DMS153 (cell line): ENCODE measurements around the gene HIPK2.

Source experiments
- DNase-seq: peaks from one replicate; lab custom pipeline; 2025; lab: John Stamatoyannopoulos, UW

The HIPK2 gene

GRCh38 chr7:139589474-139589873 lies 188.3 kb downstream of the HIPK2 start:
- DNase-seq, result no peak

- DNase-seq, result no peak
Measured at GRCh38 chr7:139588632-139589031, 189.2 kb downstream of the HIPK2 start.

GRCh38 chr7:139587535-139587934 lies 190.3 kb downstream of the HIPK2 start:
- no peak for DNase-seq

- no peak for DNase-seq
Measured at GRCh38 chr7:139586286-139586685, 191.5 kb downstream of the HIPK2 start.

- DNase-seq, result no peak
Measured at GRCh38 chr7:139585042-139585441, 192.8 kb downstream of the HIPK2 start.

- DNase-seq, result no peak
Measured at GRCh38 chr7:139583826-139584553, 193.8 kb downstream of the HIPK2 start.

GRCh38 chr7:139582671-139583155 lies 195.1 kb downstream of the HIPK2 start:
- no peak for DNase-seq

GRCh38 chr7:139582130-139582650 lies 195.6 kb downstream of the HIPK2 start:
- DNase-seq, result no peak

- DNase-seq, result no peak
Measured at GRCh38 chr7:139580435-139580834, 197.4 kb downstream of the HIPK2 start.

GRCh38 chr7:139576179-139576973 lies 201.4 kb downstream of the HIPK2 start:
- DNase-seq, result no peak

- DNase-seq, result no peak
Measured at GRCh38 chr7:139575338-139575680, 202.5 kb downstream of the HIPK2 start.

- no peak for DNase-seq
Measured at GRCh38 chr7:139574618-139575337, 203.0 kb downstream of the HIPK2 start.

GRCh38 chr7:139573871-139574270 lies 203.9 kb downstream of the HIPK2 start:
- DNase-seq, result no peak

- no peak for DNase-seq
Measured at GRCh38 chr7:139572704-139573385, 205.0 kb downstream of the HIPK2 start.

- DNase-seq, result no peak
Measured at GRCh38 chr7:139572071-139572470, 205.7 kb downstream of the HIPK2 start.

GRCh38 chr7:139571651-139572050 lies 206.1 kb downstream of the HIPK2 start:
- no peak for DNase-seq

GRCh38 chr7:139571190-139571589 lies 206.6 kb downstream of the HIPK2 start:
- DNase-seq, result no peak

GRCh38 chr7:139570626-139571025 lies 207.2 kb downstream of the HIPK2 start:
- no peak for DNase-seq

GRCh38 chr7:139570119-139570518 lies 207.7 kb downstream of the HIPK2 start:
- DNase-seq, result no peak

- DNase-seq, result no peak
Measured at GRCh38 chr7:139568813-139569490, 208.8 kb downstream of the HIPK2 start.

GRCh38 chr7:139568346-139568675 lies 209.5 kb downstream of the HIPK2 start:
- no peak for DNase-seq
